ENCODE data around the gene MKRN2. TPM values are rescaled to one million over a fixed set of nuclear protein-coding genes. Genes with fewer than 3 reads are reported as not detected.
A peak's percentile ranks its signal among the peaks of the same experiment; 100 is the strongest.

The MKRN2 gene
- total RNA-seq, 1 donor from 2014 or later = 22.3 TPM

DNA sequence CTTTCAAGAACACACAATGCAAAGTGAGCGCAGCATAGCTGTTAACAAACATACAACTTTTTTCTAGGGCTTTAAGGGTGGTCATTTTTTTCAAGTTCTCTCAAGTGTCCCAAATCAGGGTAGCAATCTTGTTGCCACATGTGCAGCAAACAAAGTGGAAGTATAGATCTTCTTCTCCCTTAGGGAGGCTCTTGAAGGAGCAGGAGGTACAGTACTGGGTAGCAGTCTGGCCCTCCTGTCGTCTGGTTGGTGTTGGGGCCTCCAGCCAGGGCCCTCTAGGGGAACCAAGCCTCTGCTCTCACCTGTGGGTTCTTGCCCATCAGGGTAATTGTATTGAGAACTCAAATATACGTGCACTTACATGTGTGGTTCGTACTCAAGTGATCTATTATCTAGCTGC, 25.8 kb downstream of the MKRN2 start:
- Mint-ChIP-seq H3K4me3 (no peak overlapping the region), H3K9me3 (no peaks in the 10 kb centered on the region), H3K27ac (no peak overlapping the region), H3K27me3 (no peaks in the 10 kb centered on the region), H3K4me1 (peaks cover 11% of the 10 kb centered on the region), H3K36me3 (ENCODE audit: low read depth) (peaks cover 88% of the 10 kb centered on the region)
- DNase-seq (no peak), ATAC-seq (ENCODE audit: low read depth) (no peak)
- ChIA-PET CTCF (no interaction called here), POLR2A (interaction anchor here (0.8 kb wide), 1 partner anchor 11 kb away, joined by 4 read pairs; no protein-coding TSS in a partner anchor)
- intact Hi-C loops (cut with micrococcal nuclease) = no loop called here
- TF ChIP-seq, protein P1, sequence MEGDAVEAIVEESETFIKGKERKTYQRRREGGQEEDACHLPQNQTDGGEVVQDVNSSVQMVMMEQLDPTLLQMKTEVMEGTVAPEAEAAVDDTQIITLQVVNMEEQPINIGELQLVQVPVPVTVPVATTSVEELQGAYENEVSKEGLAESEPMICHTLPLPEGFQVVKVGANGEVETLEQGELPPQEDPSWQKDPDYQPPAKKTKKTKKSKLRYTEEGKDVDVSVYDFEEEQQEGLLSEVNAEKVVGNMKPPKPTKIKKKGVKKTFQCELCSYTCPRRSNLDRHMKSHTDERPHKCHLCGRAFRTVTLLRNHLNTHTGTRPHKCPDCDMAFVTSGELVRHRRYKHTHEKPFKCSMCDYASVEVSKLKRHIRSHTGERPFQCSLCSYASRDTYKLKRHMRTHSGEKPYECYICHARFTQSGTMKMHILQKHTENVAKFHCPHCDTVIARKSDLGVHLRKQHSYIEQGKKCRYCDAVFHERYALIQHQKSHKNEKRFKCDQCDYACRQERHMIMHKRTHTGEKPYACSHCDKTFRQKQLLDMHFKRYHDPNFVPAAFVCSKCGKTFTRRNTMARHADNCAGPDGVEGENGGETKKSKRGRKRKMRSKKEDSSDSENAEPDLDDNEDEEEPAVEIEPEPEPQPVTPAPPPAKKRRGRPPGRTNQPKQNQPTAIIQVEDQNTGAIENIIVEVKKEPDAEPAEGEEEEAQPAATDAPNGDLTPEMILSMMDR (IDR thresholded peaks at IDR 0.05) = no peak

- Mint-ChIP-seq H3K27ac (no peak overlapping the region), H3K27me3 (no peaks in the 10 kb centered on the region), H3K36me3 (ENCODE audit: low read depth) (peaks cover 90% of the 10 kb centered on the region), H3K4me3 (no peak overlapping the region), H3K9me3 (no peaks in the 10 kb centered on the region), H3K4me1 (peaks cover 11% of the 10 kb centered on the region)
- ChIA-PET POLR2A (no interaction called here), CTCF (interaction anchor here (0.6 kb wide), 1 partner anchor 306 kb away, joined by 4 read pairs; no protein-coding TSS in a partner anchor)
- TF ChIP-seq, protein P1 (IDR thresholded peaks at IDR 0.05) = no peak
- ATAC-seq (ENCODE audit: low read depth) (no peak), DNase-seq (no peak)
- intact Hi-C loops (cut with micrococcal nuclease) = no loop called here
These were observed 26.4 kb downstream of the MKRN2 start for GRCh38 chr3:12583280-12583679.

DNA sequence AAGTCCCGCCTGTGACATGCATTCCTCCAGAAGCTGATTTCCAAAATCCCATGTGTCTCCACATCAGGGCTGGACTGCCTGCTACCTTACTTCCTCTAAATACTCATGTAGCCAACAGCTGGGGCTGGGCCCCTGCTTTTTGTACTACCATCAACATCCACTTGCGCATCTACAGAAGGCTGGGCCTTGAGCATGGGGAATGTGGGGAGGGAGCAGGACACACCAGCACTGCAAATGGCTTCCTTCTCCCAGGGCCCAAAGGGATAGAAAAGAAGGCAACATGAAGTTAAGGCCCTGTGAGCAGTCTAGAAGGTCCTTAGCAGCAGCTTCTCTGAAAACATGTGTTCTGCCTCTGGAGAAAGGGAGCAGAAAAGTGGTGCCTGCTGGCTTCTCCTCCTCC, 27.2 kb downstream of the MKRN2 start:
- Mint-ChIP-seq H3K4me3 (no peak overlapping the region), H3K4me1 (peaks cover 11% of the 10 kb centered on the region), H3K27ac (no peak overlapping the region), H3K36me3 (ENCODE audit: low read depth) (peaks cover 89% of the 10 kb centered on the region), H3K27me3 (no peaks in the 10 kb centered on the region), H3K9me3 (no peaks in the 10 kb centered on the region)
- intact Hi-C loops (cut with micrococcal nuclease) = no loop called here
- DNase-seq = no peak
- TF ChIP-seq, protein P1 (IDR thresholded peaks at IDR 0.05) = no peak
- CTCF ChIA-PET = no interaction called here
- POLR2A ChIA-PET = no interaction called here
- no peak for ATAC-seq (ENCODE audit: low read depth)

DNA sequence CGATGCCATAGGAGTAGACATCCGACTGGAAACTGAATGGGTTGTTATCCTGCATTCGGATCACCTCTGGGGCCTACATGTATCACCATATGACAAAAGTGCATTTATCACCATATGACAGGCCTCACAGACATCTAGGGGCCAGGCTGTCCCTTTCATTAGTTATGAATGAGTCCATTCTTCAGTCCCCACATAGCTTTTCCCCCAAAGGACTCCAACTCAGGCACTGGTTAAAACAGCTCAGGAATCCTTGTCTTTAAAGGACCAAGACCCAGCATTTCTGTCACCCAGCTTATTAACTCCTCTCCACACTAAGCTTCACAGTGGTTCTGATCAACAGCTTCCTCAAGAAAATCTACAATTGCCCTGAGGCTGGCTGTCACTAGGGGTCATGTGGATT, 28.3 kb downstream of the MKRN2 start:
- TF ChIP-seq, protein P1 (IDR thresholded peaks at IDR 0.05) = no peak
- H3K4me3 Mint-ChIP-seq = no peak overlapping the region
- no peaks in the 10 kb centered on the region for H3K9me3 Mint-ChIP-seq
- ChIA-PET POLR2A (no interaction called here), CTCF (no interaction called here)
- intact Hi-C loops (cut with micrococcal nuclease) = no loop called here
- no peak for DNase-seq
- H3K27me3 Mint-ChIP-seq = no peaks in the 10 kb centered on the region
- H3K36me3 Mint-ChIP-seq (ENCODE audit: low read depth) = peaks cover 83% of the 10 kb centered on the region
- ATAC-seq (ENCODE audit: low read depth) = no peak
- peak overlapping the region; percentile 6 for H3K27ac Mint-ChIP-seq
- peaks cover 5% of the 10 kb centered on the region for H3K4me1 Mint-ChIP-seq

GRCh38 chr3:12585970-12586369, 29.1 kb downstream of the MKRN2 start:
- no peak overlapping the region for H3K4me3 Mint-ChIP-seq
- ChIA-PET POLR2A (no interaction called here), CTCF (no interaction called here)
- TF ChIP-seq, protein P1 (IDR thresholded peaks at IDR 0.05) = no peak
- intact Hi-C loops (cut with micrococcal nuclease) = no loop called here
- ATAC-seq (ENCODE audit: low read depth) (no peak), DNase-seq (no peak)
- peaks cover 13% of the 10 kb centered on the region for H3K4me1 Mint-ChIP-seq
- no peak overlapping the region for H3K27ac Mint-ChIP-seq
- no peaks in the 10 kb centered on the region for H3K27me3 Mint-ChIP-seq
- peaks cover 84% of the 10 kb centered on the region for H3K36me3 Mint-ChIP-seq (ENCODE audit: low read depth)
- no peaks in the 10 kb centered on the region for H3K9me3 Mint-ChIP-seq
